Stimulated activated CD4-positive, alpha-beta T cell treated with anti-CD3 and anti-CD28 coated beads, Interleukin-4, amount 100 ng/mL, for 1 hour (primary cell): ENCODE data around the gene TTLL11.

Source experiments
- DNase-seq: peaks from one replicate; pipeline ENCODE4 v3.0.0-alpha.2; 2020

TTLL11 gene

GRCh38 chr9:121820286-121821005, 272.7 kb downstream of the TTLL11 start:
- no peak for DNase-seq

- no peak for DNase-seq
Measured at GRCh38 chr9:121819428-121820231, 273.5 kb downstream of the TTLL11 start.

- no peak for DNase-seq
Measured at GRCh38 chr9:121818841-121819427, 274.2 kb downstream of the TTLL11 start.

- no peak for DNase-seq
Measured at GRCh38 chr9:121818016-121818661, 275.0 kb downstream of the TTLL11 start.

- no peak for DNase-seq
Measured at GRCh38 chr9:121817476-121817875, 275.6 kb downstream of the TTLL11 start.

- DNase-seq: no peak
Measured at GRCh38 chr9:121816845-121817450, 276.2 kb downstream of the TTLL11 start.

- no peak for DNase-seq
Measured at GRCh38 chr9:121816449-121816817, 276.7 kb downstream of the TTLL11 start.

- no peak for DNase-seq
Measured at GRCh38 chr9:121815546-121816448, 277.3 kb downstream of the TTLL11 start.

GRCh38 chr9:121815084-121815483, 278.0 kb downstream of the TTLL11 start:
- DNase-seq: no peak

GRCh38 chr9:121814594-121814993, 278.5 kb downstream of the TTLL11 start:
- no peak for DNase-seq

GRCh38 chr9:121813519-121814210, 279.4 kb downstream of the TTLL11 start:
- DNase-seq: no peak

- DNase-seq: no peak
Measured at GRCh38 chr9:121812159-121812735, 280.9 kb downstream of the TTLL11 start.

GRCh38 chr9:121811751-121812150, 281.4 kb downstream of the TTLL11 start:
- DNase-seq: no peak

GRCh38 chr9:121811140-121811539, 282.0 kb downstream of the TTLL11 start:
- DNase-seq: no peak

- no peak for DNase-seq
Measured at GRCh38 chr9:121810489-121810888, 282.6 kb downstream of the TTLL11 start.

- DNase-seq: no peak
Measured at GRCh38 chr9:121809356-121810050, 283.6 kb downstream of the TTLL11 start.

- no peak for DNase-seq
Measured at GRCh38 chr9:121808781-121809180, 284.3 kb downstream of the TTLL11 start.

- no peak for DNase-seq
Measured at GRCh38 chr9:121807823-121808278, 285.3 kb downstream of the TTLL11 start.

- no peak for DNase-seq
Measured at GRCh38 chr9:121807069-121807822, 285.9 kb downstream of the TTLL11 start.
